ENCODE measurements around the gene GALNT7.
A peak's percentile ranks its signal among the peaks of the same experiment; 100 is the strongest.

The GALNT7 gene

GRCh38 chr4:173281406-173282255 is 113.0 kb downstream of the GALNT7 start:
- Histone ChIP-seq H3K9ac (no peak overlapping the region), H3K4me3 (no peak overlapping the region), H3K27ac (peak overlapping the region in 7 of 11 experiments; percentile 15 to 53 (median 41); a peak in 12 of 22 replicates), H3K4me2 (peak overlapping the region; percentile 5 to 70 (median 29); a peak in 16 of 22 replicates), H3K4me1 (peaks cover 7 to 22% (median 15%) of the 10 kb centered on the region in 10 experiments; a peak in 17 of 20 replicates), H3K9me3 (replicated peaks in 1 of 11) (peaks cover 12 to 31% (median 25%) of the 10 kb centered on the region in 11 experiments), H3K36me3 (peaks cover 15 to 75% (median 44%) of the 10 kb centered on the region in 11 experiments), H3K27me3 (no peaks in the 10 kb centered on the region), H4K20me1 (peaks cover 0 to 75% (median 39%) of the 10 kb centered on the region in 11 experiments; a peak in 13 of 22 replicates)
- no peak for TF ChIP-seq Cebpa-rat (IDR thresholded peaks at IDR 0.05)

GRCh38 chr4:173282256-173282562 is 113.6 kb downstream of the GALNT7 start:
- TF ChIP-seq Cebpa-rat (IDR thresholded peaks at IDR 0.05), result no peak
- Histone ChIP-seq H3K27ac (peak overlapping the region in 4 of 11 experiments; percentile 30 to 53 (median 40); a peak in 4 of 22 replicates), H3K9me3 (replicated peaks in 1 of 11) (peaks cover 18 to 37% (median 30%) of the 10 kb centered on the region in 11 experiments), H3K9ac (no peak overlapping the region), H3K27me3 (no peaks in the 10 kb centered on the region), H4K20me1 (peaks cover 0 to 73% (median 35%) of the 10 kb centered on the region in 11 experiments; a peak in 13 of 22 replicates), H3K4me2 (peak overlapping the region in 4 of 11 experiments; percentile 32 to 70 (median 48); a peak in 5 of 22 replicates), H3K4me1 (peaks cover 7 to 22% (median 15%) of the 10 kb centered on the region in 10 experiments; a peak in 17 of 20 replicates), H3K4me3 (no peak overlapping the region), H3K36me3 (peaks cover 18 to 81% (median 49%) of the 10 kb centered on the region in 11 experiments)

DNA sequence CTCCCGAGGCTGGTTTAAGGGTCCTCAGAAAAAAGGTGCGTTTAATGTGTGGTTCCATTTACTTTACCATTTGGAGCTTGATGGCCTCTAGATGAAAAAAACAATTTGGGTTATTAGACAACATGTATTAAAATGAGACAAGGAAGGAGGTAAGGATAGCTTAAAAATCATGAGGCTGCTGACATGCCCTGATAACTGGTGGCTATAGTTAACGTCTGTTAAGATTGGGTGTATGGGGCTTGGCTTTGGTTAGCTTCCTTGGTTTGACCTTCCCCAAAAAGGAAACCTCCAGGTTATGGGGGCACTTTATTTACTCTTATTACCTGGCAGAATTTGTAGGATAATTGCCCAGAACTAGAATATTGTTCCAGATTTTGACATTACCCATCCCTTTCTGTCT is 114.0 kb downstream of the GALNT7 start:
- H3K27me3 ChIP-seq, result no peaks in the 10 kb centered on the region
- peaks cover 0 to 73% (median 31%) of the 10 kb centered on the region in 11 experiments; a peak in 13 of 22 replicates for H4K20me1 ChIP-seq
- no peak overlapping the region for H3K9ac ChIP-seq
- peaks cover 18 to 81% (median 53%) of the 10 kb centered on the region in 11 experiments for H3K36me3 ChIP-seq
- H3K27ac ChIP-seq, result peak overlapping the region in 3 of 11 experiments; percentile 30 to 49 (median 30); a peak in 2 of 22 replicates
- no peak overlapping the region for H3K4me2 ChIP-seq
- peaks cover 7 to 22% (median 15%) of the 10 kb centered on the region in 10 experiments; a peak in 17 of 20 replicates for H3K4me1 ChIP-seq
- TF ChIP-seq Cebpa-rat (IDR thresholded peaks at IDR 0.05), result no peak
- H3K9me3 ChIP-seq (replicated peaks in 1 of 11), result peaks cover 22 to 41% (median 35%) of the 10 kb centered on the region in 11 experiments
- H3K4me3 ChIP-seq, result no peak overlapping the region

DNA sequence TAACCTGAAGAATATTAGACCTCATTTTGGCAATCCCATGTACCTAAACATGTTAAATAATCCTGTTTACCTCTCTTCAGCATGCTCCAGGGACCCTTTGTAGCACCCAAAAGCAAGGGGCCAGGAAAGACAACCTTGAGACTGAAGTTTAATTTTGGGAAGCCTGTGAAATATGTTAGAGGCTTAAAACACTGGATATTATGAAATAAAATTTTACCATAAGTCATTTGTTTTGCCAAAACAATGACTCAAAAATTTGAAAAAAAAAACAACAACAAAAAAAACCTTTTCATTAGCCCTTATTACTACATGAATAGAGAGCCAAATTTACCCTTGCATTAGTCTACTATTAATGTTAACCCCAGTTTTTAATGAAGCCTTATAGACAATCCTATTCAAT is 115.9 kb downstream of the GALNT7 start:
- peaks cover 0 to 73% (median 36%) of the 10 kb centered on the region in 11 experiments; a peak in 14 of 22 replicates for H4K20me1 ChIP-seq
- no peak overlapping the region for H3K4me3 ChIP-seq
- peaks cover 7 to 18% (median 15%) of the 10 kb centered on the region in 10 experiments; a peak in 17 of 20 replicates for H3K4me1 ChIP-seq
- H3K9me3 ChIP-seq (replicated peaks in 1 of 11), result peaks cover 24 to 44% (median 38%) of the 10 kb centered on the region in 11 experiments
- no peak overlapping the region for H3K27ac ChIP-seq
- no peaks in the 10 kb centered on the region for H3K27me3 ChIP-seq
- H3K4me2 ChIP-seq, result no peak overlapping the region
- peaks cover 18 to 75% (median 50%) of the 10 kb centered on the region in 11 experiments for H3K36me3 ChIP-seq
- TF ChIP-seq Cebpa-rat (IDR thresholded peaks at IDR 0.05), result no peak
- no peak overlapping the region for H3K9ac ChIP-seq

DNA sequence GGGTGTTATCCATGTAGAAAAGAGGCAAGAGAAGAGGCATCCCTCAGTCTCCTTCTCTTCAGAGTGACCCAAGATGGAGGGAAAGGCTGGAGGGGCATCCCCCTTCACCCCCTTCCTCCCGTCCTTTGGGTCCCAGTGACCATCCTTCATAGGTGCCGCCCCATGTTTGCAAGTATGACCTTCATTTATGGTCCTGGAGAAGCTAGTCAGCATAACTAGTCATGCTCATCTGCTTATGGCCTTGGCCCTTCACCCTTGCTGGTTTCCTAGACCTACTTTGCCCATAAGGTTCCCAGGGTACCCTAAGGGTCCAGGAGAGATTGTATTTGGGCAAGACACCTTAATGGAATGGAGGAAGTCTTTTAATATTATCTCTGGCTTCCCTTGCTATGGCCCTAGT is 118.9 kb downstream of the GALNT7 start:
- H3K27me3 ChIP-seq, result no peaks in the 10 kb centered on the region
- no peak overlapping the region for H3K27ac ChIP-seq
- no peak overlapping the region for H3K9ac ChIP-seq
- H3K4me2 ChIP-seq, result no peak overlapping the region
- peaks cover 0 to under 1% (median 0%) of the 10 kb centered on the region in 10 experiments; a peak in 3 of 20 replicates for H3K4me1 ChIP-seq
- TF ChIP-seq Cebpa-rat (IDR thresholded peaks at IDR 0.05), result no peak
- peaks cover 24 to 44% (median 38%) of the 10 kb centered on the region in 11 experiments for H3K9me3 ChIP-seq (replicated peaks in 1 of 11)
- H3K4me3 ChIP-seq, result peak overlapping the region in 1 of 10 experiments; percentile 13; a peak in 1 of 20 replicates
- H4K20me1 ChIP-seq, result peaks cover 0 to 73% (median 34%) of the 10 kb centered on the region in 11 experiments; a peak in 13 of 22 replicates
- H3K36me3 ChIP-seq, result peaks cover 18 to 67% (median 44%) of the 10 kb centered on the region in 11 experiments

DNA sequence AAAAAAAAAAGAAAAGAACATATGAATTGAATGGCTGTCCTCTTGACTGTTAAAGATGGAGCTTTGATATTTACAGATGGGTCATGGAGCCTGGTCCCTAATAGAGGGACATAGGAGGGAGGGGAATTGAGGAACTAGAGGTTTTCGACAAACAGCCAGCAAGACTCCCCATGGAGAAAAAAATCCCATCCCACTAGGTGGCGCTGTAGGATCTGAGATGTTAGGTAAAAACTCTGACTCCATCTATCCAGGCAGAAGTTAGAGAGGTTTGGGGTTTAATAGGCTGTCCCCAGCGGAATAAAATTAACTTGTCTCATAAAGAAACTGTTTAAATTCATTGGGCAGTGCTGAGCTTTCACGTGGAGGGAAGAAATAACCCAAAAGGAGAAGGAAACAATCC is 119.7 kb downstream of the GALNT7 start:
- peaks cover 18 to 64% (median 44%) of the 10 kb centered on the region in 11 experiments for H3K36me3 ChIP-seq
- TF ChIP-seq Cebpa-rat (IDR thresholded peaks at IDR 0.05), result no peak
- H3K4me2 ChIP-seq, result no peak overlapping the region
- peaks cover 0 to 70% (median 27%) of the 10 kb centered on the region in 11 experiments; a peak in 12 of 22 replicates for H4K20me1 ChIP-seq
- H3K4me3 ChIP-seq, result no peak overlapping the region
- H3K9ac ChIP-seq, result no peak overlapping the region
- H3K27me3 ChIP-seq, result no peaks in the 10 kb centered on the region
- peaks cover 24 to 43% (median 36%) of the 10 kb centered on the region in 11 experiments for H3K9me3 ChIP-seq (replicated peaks in 1 of 11)
- H3K4me1 ChIP-seq, result no peaks in the 10 kb centered on the region; a peak in 1 of 20 replicates
- H3K27ac ChIP-seq, result no peak overlapping the region

DNA sequence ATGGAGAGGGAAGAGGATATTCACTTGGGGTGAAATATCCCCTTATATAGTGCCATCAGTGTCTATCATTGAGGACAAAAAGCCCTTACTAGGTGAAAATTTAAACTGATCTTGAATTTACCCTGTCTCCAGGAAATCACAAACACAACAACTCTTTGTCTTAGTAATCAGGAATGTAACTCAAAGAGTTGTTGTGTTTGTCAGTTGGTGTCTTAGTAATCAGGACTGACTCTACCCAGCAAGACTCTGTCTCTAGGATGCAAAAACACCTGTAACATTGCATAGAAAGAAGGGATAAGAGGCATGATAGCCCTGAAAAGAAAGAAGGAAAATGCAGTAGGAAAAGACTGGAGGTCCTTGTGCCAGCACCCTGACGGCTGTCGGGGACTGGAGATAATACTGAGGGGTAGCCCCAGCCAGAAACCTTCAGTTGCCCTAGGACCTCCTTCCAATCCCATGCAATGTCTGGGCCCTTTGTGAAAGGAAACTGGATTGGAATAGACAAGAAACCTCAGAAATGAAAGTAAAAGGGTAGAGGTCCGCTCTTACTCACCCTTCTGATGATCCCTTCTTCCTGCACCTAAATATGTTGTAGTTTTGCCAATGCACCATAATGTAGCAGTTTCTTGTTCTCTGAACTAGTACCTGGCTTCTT is 120.2 kb downstream of the GALNT7 start:
- Histone ChIP-seq H3K4me2 (no peak overlapping the region), H3K4me3 (no peak overlapping the region), H3K9ac (no peak overlapping the region), H4K20me1 (peaks cover 0 to 71% (median 32%) of the 10 kb centered on the region in 11 experiments; a peak in 12 of 22 replicates), H3K36me3 (peaks cover 22 to 64% (median 47%) of the 10 kb centered on the region in 11 experiments), H3K27me3 (no peaks in the 10 kb centered on the region), H3K9me3 (replicated peaks in 1 of 11) (peaks cover 24 to 37% (median 32%) of the 10 kb centered on the region in 11 experiments), H3K4me1 (no peaks in the 10 kb centered on the region; a peak in 1 of 20 replicates), H3K27ac (peak overlapping the region in 2 of 11 experiments; percentile 5 to 19; a peak in 2 of 22 replicates)
- no peak for TF ChIP-seq Cebpa-rat (IDR thresholded peaks at IDR 0.05)

GRCh38 chr4:173289353-173289727 is 120.7 kb downstream of the GALNT7 start:
- TF ChIP-seq Cebpa-rat (IDR thresholded peaks at IDR 0.05), result no peak
- Histone ChIP-seq H3K9ac (no peak overlapping the region), H3K36me3 (peaks cover 22 to 67% (median 46%) of the 10 kb centered on the region in 11 experiments), H3K4me1 (no peaks in the 10 kb centered on the region; a peak in 1 of 20 replicates), H3K27me3 (no peaks in the 10 kb centered on the region), H3K27ac (peak overlapping the region in 2 of 11 experiments; percentile 5 to 19; a peak in 2 of 22 replicates), H3K4me3 (no peak overlapping the region), H3K4me2 (no peak overlapping the region), H4K20me1 (peaks cover 0 to 68% (median 32%) of the 10 kb centered on the region in 11 experiments; a peak in 12 of 22 replicates), H3K9me3 (replicated peaks in 1 of 11) (peaks cover 24 to 36% (median 30%) of the 10 kb centered on the region in 11 experiments)
